ENCODE data around the gene HMCN2.
"Not testable (repeated sequence)": the region's sequence is repeated elsewhere in the genome, so short reads cannot be mapped to it uniquely, and the experiment has no call there.

The HMCN2 gene

DNA sequence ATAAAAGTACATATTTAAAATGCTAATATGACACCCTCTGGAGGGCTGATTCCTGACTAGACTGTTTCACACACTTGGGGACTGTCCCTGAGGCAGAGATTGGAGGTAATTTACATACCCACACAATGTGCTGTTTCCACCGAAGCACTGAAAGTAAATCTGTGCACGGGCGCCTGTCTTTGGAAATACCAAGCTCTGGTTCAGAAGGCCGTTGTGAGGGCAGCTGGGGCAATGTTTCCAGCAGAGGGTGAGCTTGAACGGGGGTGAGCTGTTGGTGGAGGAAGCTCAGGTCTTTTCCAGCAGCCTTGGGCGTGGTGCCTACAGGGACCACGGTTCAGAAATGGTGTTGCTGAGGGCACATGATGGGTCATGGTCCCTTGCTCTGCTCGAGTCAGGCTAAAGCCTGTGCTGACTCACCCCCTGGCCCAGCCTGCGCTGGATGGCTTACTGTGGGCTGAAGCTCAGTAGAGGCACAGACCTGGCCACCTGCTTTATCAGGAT lies 25.8 kb upstream of the HMCN2 start:
- no peak for DNase-seq

DNA sequence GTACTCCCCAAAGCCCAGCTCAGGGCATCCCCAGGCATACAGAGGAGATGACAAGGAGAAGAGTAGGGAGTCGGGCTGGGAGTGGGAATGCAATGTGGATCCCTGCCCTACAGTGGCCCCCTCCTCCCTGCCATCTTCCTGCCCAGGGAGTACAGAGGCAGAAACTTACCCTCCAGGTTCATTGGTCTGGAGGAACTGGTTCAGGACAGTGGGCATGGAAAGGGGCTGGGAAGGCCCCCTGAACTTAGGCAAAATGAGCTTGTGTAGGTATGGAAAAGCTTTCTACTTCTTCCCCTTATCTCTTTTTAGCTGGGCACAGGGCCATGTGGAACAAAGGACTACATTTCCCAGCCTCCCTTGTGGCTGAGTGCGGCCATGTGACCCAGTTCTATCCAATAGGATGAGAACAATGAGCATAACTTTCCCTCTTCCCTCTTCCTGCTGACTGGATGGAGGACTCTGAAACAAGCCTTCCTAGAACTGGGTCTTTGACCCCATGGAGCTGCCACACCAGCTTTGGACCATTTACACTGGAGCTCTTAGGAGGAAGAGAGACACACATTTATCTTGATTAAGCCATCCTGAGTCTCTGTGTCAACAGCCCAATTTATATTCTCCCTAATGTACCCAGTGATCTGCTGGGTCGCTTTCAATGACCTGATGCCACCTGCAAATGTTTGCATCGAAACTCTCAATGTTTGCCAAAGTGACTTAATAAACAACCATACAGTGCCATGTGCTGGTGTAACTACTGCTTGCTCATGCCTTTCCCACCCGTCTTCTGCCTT lies 25.0 kb upstream of the HMCN2 start:
- peak; percentile 90 for DNase-seq

DNA sequence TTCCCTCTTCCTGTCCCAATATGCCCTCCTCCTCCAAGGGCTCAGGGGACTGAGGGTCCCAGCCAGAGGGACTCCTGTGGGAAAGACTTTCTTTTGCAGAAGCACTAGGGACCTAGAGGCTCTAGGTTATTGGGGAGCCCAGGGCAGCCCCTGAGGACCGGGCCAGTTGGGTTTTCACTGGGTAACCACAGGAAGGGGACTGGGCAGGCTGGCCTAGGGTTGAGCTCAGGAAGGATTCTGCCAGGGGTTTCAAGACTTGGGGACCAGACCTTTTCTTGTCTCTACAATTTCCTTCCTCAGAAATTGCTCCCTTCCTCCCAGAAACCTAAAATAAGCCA lies 24.4 kb upstream of the HMCN2 start:
- no peak for DNase-seq

DNA sequence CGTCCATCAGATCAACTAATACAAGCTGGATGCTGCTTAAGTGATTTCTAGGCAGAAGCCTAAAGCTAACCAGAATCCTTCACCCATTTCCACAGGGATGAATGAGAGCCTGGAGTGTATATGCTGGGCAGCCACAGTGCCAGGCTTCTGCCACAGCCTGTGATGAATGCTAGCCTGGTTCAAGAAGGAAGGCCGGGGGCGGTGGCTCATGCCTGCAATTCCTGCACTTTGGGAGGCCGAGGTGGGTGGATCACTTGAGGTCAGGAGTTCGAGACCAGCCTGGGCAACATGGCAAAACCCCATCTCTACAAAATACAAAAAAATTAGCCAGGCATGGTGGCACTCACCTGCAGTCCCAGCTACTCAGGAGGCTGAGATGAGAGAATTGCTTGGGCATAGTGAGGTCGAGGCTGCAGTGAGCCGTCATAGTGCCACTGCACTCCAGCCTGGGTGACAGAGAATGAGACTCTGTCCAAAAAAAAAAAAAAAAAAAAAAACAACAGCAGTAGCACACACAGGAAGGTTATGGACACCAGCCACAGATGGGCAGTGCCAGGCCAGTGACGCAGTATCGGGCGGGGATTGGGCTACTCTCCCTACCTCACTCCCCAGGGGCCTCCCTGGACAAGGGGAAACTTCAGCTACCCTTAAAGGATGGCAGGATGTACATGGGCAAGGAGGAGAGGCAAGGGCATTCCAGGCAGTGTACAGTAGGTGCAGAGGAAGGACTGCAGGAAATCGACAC lies 23.1 kb upstream of the HMCN2 start:
- no peak for DNase-seq

DNA sequence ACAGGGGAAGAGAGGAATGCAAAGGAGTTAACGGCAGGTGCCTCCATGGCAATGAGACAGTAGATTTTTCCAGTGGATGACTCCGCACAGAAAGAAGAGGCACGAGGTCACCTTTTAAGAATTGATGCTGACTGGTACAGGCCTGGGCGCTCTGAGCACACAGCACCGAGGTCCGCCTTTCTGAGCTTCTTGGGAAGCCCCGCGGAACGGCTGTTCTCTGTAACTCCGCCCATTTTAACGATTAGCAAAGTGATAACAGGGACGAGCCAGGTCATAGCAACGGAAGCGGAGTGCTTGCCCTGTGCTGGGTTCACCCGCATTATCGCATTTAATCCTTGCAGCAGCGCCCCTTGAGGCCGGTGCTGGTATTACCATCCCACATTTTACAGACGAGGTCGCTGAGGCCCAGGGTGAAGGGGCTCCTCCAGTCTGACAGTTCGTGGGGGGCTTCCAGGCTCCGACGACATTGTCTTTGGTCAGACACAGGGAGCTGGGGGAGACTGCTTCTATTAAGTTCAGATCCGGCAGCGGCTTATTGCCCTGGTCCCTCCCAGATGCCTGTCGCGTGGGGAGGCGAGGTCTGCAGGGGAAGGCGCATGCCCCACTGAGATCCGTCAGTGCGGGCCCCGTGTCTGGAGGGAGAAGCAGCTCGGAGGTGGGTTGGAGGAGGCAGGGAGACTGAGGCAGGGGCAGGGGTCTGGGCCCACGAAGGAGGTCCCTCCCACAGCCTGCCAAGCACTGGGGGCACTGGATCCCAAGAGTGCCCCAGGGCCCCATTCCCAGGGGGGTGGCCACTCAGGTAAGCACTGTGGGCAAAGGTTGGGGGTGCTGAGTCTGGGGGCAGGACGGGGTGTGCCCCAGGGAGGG lies 22.3 kb upstream of the HMCN2 start:
- peak; percentile 88 for DNase-seq

DNA sequence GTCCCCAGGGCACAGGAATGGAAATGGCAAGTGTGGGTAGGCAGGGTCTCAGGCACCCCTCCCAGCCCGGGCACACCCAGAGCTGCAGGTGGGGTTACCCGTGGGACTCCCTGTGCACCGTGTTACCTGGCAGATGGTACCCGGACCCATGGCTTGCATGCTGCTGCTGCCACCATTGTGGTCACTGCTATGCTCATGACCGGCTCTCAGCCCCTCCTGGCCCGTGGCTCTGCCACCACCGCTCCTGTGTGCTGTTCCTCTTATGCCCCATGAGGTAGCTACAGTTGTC lies 21.7 kb upstream of the HMCN2 start:
- no peak for DNase-seq

DNA sequence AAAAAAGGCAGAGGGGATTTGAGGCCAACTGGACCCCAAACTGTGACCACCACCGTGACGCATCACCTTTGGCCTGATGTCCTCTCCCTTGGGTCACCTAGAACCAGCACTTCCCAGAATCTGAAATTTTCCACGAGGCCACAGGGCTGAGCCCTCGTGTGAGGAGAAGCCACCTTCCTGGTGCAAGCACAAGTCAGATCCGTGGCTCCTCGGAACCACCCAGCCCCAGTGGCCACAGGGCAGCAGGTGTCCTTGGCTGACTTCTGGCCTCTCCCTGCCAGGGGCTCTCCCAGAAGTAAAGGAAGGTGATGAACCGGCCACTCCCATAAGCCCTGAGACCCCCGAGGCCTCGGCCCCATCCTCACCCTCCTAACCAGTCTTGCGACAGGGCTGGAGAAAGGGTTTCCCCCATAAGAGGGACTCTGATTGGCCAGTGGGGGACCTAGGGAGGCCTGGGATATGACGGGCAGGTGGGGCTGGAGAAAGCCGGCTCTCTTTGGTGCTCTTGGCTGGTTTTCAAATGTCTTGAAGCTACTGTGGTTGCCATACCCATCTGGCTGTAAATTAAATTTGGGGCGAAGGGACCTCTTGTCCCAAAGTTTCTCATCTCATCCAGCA lies 20.9 kb upstream of the HMCN2 start:
- no peak for DNase-seq

DNA sequence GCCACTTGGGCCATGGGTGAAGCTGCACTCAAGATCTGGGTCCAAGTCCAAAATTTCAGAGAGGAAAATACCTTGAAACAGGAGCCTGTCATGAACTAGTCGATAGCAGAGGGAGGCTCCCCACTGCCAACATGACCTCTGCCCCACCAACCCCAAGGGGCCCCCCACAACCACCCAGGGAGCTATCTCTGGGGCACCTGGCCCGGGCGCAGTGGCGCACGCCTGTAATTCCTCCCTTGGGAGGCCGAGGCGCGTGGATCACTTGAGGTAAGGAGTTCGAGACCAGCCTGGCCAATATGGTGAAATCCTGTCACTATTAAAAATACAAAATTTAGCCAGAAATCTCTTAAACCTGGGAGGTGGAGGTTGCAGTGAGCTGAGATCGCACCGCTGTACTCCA lies 20.1 kb upstream of the HMCN2 start:
- no peak for DNase-seq

DNA sequence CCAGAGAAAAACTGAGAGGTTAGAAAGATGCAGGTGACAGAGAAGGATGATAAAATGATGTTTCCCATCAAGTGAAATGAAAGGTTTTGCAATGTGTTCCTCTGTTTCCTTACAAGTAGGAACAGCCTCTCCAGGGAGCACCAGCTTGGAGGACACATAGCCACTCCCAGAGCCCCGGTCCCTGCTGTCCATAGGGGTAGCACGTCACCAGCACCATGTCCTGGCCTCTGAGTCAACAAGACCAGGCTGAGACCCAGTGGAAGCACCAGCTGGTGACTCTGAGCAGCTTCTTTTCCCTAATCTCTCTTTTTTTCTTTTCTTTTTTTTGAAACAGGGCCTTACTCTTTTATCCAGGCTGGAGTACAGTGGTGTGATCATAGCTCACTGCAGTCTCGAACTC lies 19.4 kb upstream of the HMCN2 start:
- no peak for DNase-seq

DNA sequence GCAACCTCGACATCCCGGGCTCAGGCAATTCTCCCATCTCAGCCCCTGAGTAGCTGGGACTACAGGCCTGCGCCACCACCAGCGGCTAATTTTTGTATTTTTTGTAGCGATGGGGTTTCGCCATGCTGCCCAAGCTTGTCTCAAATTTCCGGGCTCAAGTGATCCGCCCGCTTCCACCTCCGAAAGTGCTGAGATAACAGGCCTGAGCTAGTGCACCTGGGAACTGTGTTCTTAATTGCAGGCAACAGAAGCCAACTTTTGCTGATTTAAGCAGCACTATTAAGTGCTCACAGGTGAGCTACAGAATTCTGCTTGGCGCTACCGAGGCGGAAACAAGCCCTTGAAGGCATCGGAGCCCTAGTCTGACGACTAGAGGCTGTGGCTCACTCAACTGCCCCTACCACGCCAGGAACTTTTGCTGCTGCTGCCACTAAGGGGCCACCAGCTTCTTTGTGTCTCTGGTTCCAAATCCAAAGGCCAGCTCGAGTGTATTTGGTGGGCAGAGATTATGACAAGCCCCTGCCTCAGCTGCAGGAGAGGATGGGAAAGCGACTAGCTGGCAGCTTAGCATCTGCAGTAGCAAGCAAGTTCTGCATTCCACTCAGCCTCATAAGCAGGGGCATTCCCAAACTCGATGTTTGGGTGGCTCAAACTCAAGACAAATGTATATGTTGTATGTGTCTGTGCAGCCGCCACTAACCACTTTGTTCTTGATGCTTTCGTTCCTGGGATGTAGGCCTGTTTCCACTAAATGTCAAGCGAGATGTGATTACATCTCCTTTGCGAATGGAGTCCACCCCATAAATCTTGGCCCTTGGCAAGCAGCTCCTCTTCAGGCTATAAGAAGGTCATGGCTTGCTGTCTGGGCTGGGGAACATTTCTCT lies 10.6 kb upstream of the HMCN2 start:
- DNase-seq, result no peak

DNA sequence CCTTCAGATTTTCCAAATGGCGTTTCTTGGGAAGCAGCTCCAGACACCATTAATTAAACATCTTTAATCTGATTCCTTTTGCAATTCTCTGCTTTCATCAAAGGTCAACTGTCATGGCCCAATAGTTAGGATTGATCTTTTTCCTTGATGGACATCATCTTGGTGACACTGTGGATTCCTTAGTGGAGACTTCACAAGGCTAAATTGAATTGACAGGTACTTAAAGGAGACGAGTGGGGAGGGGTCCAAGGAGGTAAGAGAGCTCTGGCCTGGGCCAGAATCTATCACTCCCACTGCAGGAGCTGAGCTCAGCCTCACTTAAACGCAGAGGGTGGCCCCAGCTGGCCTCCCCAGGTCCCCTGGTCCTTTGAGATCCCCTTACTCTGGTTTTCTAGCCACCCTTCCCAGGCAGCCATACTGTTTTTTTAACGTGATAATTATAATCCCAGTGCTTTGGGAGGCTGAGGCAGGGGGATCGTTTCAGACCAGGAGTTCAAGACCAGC lies 9.9 kb upstream of the HMCN2 start:
- no peak for DNase-seq

DNA sequence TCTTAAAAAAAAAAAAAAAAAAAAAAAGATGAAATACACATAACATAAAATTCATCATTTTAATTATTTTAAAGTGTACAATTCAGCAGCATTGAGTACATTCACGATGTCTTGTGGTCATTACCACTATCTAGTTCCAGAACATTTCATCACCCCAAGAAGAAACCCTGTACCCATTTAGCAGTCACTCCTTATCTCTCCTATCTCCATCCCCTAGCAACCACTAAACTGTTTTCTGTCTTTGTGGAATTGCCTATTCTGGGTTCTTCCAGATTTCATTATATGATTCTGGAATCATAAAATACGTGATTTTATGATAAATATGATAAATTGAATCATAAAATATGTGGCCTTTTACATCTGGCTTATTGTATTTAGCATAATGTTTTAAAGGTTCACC lies 8.9 kb upstream of the HMCN2 start:
- DNase-seq, result no peak

DNA sequence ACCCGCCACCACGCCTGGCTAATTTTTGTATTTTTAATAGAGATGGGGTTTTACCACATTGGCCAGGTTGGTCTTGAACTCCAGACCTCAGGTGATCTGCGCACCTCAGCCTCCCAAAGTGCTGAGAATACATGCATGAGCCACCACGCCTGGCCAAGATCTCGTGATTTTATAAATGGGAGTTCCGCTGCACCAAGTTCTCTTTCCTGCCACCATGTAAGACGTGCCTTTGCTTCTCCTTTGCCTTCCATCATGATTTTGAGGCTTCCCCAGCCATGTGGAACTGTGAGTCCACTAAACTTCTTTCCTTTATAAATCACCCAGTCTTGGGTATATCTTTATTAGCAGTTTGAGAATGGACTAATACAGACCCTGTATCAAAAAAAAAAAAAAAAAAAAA lies 7.4 kb upstream of the HMCN2 start:
- not testable (repeated sequence) for DNase-seq

DNA sequence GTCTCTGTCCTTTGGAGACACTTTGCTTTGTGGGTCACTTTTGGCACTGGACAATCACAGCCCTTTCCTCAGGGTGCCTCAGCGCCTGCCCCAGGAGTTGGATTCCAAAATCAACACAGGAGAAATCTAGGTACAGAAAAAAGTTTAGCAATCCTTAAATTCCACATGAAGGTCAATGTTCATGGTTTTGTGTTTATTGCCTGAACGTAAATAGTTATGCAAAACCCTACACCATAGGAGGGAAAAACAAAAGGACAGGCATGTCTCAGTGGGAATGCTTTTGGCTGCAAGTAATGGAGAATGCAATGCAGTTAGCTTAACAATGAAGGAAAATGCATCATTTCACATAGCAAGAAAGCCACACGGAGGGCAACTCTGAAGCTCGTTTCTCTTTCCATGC lies 6.5 kb upstream of the HMCN2 start:
- no peak for DNase-seq

DNA sequence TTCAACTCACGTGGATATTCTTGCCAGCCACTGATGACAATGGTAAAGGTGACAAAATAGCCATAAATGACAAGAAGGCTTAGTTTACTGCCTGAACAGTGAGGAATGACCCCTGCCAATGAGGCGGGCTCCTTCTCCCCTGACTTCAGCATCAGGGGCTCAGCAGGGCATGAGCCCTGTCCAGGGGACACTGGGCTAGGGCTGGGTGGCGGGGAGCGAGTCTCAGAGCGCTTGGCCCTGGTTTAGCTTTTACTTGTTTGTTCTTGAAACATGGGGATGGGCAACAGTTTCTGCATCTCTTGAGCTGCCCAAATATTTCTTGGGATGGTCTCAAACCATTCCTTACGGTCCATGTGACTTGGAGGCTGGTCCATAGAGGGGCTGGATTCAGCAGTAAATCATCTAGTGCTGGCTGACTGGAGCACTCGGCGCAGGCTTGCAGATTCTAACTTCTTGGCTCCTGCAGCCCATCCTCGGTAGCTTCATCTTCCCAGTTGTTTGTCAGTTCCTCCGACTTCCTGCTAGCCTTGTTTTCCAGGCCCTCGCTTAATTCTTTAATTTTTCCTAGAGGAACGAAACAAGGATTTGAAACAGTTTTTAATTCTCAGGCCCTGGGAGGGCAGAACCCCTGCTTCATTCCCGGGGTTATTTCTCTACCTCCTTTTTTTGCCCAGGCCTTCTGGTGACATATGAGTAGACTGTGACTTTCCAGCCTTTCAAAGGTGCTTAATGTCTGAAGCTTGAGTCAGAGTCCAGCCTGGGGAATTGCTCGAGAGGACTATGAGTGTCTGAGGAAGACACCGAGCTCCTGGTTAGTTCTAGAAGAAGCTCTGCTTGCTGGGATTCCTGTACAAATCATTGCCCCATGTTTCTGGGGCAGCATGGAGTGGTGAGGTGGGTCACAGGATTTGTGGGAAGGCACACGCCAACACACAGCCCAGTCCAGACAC lies 4.5 kb upstream of the HMCN2 start:
- DNase-seq, result no peak

DNA sequence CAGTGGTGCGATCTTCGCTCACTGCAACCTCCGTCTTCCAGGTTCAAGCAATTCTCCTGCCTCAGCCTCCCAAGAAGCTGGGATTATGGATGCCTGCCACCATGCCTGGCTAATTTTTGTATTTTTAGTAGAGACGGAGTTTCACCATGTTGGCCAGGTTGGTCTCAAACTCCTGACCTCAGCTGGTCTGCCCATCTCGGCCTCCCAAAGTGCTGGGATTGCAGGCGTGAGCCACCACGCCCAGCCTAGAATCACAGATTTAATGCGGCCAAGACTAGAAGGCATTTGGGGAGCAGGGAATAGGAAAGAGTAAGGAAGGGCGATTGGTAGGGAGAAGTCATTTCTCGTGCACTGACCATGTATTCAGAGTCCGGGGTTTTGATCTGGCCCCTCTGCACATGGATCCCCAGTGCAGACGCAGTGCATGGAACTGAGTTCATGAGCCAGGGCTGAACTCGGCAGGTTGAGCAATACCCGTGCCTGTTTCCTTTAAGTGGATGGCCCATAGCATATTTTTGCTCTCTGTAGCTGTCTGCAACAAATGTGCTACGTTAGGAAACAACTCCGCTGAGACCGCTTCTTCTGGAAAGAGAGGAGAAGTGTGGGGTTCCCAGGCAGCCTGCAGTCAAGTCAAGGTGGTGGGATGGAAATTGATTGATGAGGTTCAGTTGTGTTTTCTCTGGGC lies 3.4 kb upstream of the HMCN2 start:
- no peak for DNase-seq

DNA sequence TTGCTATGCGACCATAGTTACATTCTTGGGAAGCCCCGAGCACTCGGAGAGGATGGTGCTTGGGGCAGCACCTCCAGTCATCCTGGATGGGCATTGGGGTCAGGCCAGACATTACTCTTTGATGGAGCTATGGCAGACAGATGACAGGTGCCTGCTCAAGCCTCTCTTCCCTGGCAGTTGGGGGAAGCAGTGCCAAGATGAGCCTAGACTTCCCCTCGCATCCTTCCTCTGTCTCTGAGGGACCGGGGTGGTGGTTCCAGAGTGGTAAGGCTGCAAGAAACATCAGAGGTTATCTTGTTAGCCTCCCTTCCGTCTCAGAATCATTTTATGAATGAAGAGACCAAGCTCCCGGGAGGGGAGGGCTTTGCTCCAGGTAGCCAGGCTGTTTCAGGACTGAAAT lies 2.8 kb upstream of the HMCN2 start:
- no peak for DNase-seq

DNA sequence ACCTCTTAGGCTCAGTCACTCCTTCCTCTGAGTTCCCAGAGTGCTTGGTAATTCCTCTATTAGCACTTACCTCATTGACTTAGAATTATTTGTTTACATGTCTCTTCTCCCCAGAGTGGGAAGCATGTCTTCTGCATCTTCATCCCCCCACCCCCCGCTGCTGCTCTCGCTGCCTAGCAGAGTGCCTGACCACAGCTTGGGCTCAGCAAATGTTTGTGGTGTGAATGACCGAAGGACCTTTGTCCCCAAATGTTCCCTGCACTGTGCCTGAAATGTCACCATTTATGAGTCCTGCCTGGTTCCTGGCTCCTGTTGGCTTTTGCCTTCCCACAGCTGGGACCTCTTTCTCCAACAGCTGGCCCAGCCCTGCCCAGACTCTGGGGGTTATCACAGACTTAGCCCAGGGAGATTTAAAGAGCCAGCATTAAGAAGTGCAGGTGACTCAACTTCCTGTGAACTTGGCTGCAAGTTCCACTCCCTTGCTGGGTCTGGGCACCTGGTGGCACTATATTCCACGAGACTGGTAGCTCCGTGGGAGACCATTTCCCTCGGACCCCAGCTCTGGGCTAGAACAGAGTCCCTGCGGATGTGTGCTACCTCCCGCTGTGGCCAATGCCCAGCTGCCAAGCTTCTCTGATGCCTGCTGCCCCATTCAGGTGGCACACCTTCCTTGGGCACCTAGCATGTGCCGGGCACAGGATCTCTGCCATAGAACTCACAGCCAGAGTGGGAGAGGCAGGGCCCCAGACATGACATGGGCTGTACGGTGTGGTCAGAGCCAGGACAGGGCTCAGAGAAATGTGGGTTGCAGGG lies 1.8 kb upstream of the HMCN2 start:
- DNase-seq, result peak; percentile 11
